ENCODE measurements around the gene SAAL1.
"Not testable (repeated sequence)": the region's sequence is repeated elsewhere in the genome, so short reads cannot be mapped to it uniquely, and the experiment has no call there.

Gene SAAL1, protein sequence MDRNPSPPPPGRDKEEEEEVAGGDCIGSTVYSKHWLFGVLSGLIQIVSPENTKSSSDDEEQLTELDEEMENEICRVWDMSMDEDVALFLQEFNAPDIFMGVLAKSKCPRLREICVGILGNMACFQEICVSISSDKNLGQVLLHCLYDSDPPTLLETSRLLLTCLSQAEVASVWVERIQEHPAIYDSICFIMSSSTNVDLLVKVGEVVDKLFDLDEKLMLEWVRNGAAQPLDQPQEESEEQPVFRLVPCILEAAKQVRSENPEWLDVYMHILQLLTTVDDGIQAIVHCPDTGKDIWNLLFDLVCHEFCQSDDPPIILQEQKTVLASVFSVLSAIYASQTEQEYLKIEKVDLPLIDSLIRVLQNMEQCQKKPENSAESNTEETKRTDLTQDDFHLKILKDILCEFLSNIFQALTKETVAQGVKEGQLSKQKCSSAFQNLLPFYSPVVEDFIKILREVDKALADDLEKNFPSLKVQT

DNA sequence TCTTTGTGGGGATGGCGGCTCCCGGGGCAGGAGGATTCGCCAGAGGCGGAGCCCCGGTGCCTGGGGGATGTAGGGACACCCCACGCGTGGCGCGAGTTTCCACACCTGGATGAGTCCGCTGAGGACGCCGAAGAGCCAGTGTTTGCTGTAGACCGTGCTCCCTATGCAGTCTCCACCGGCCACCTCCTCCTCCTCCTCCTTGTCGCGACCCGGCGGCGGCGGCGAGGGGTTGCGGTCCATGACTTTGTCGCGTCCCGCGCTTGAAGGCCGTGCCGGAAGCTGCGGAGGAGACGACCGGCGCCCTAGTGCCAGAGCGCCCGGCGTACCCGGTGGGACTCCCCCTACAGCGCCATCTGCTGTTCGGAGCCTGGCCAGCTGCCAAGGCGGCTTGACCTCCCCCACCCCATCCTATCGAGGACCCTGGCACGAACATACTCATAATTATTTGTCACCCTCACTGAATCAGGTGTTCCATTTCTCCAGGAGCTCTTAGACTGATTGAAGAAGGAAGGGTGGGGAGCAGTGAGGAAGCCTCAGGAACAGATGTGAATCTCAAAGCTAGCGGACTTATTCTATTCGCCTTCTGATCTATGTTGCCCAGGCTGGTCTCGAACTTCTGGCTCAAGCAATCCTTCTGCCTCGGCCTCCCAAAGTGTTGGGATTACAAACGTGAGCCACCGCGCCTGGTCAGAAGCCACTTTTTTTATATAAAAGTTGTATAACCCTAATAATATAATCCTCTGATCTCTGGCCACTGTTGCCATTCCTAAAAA, at the start of gene SAAL1:
Gene SAAL1, minus strand, starts transcription at position 281 of the 773 bp plus-strand sequence. Its CDS starts 41 bp downstream, at position 240.
- peak within 1 kb of the TSS; percentile 94 for H3K4me3 Mint-ChIP-seq
- no peaks in the 10 kb centered on the region for H3K9me3 Mint-ChIP-seq
- peak within 1 kb of the TSS; percentile 88 for H3K27ac Mint-ChIP-seq
- peaks cover 44% of the 10 kb centered on the region for H3K4me1 Mint-ChIP-seq (ENCODE audit: low read depth)
- H3K36me3 Mint-ChIP-seq (ENCODE audit: low read depth): peaks cover 33% of the 10 kb centered on the region
- H3K27me3 Mint-ChIP-seq: peaks cover 9% of the 10 kb centered on the region

- Mint-ChIP-seq H3K4me3 (no peak overlapping the region), H3K27ac (no peak overlapping the region), H3K9me3 (peaks cover 2% of the 10 kb centered on the region), H3K36me3 (ENCODE audit: low read depth) (no peaks in the 10 kb centered on the region), H3K4me1 (ENCODE audit: low read depth) (no peaks in the 10 kb centered on the region), H3K27me3 (peaks cover 27% of the 10 kb centered on the region)
These were observed 45.7 kb upstream of the SAAL1 start for GRCh38 chr11:18151581-18151980.

- no peaks in the 10 kb centered on the region for H3K9me3 Mint-ChIP-seq
- no peaks in the 10 kb centered on the region for H3K36me3 Mint-ChIP-seq (ENCODE audit: low read depth)
- H3K27ac Mint-ChIP-seq: no peak overlapping the region
- no peak overlapping the region for H3K4me3 Mint-ChIP-seq
- peaks cover 41% of the 10 kb centered on the region for H3K27me3 Mint-ChIP-seq
- peaks cover 5% of the 10 kb centered on the region for H3K4me1 Mint-ChIP-seq (ENCODE audit: low read depth)
These were observed 40.0 kb upstream of the SAAL1 start for GRCh38 chr11:18145837-18146236.

DNA sequence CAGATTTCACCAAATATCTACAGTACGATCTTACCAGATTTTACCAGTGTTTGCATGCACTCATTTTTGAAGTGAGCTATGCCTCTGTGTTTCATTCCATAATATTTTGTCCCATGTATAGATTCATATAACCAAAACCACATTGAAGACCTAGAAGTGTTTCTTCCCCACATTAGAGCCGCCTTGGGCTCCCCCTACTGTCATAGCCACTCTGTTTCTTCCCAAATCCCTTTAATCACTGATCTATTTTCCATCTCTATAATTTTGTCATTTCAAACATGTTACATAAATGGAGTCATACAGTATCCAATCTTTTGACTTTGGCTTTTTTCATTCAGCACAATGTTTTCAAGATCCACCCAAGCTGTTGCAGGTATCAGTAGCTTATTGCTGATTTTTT, 39.1 kb upstream of the SAAL1 start:
- H3K27ac Mint-ChIP-seq: no peak overlapping the region
- H3K4me3 Mint-ChIP-seq: no peak overlapping the region
- no peaks in the 10 kb centered on the region for H3K36me3 Mint-ChIP-seq (ENCODE audit: low read depth)
- peaks cover 5% of the 10 kb centered on the region for H3K4me1 Mint-ChIP-seq (ENCODE audit: low read depth)
- no peaks in the 10 kb centered on the region for H3K9me3 Mint-ChIP-seq
- H3K27me3 Mint-ChIP-seq: peaks cover 42% of the 10 kb centered on the region

DNA sequence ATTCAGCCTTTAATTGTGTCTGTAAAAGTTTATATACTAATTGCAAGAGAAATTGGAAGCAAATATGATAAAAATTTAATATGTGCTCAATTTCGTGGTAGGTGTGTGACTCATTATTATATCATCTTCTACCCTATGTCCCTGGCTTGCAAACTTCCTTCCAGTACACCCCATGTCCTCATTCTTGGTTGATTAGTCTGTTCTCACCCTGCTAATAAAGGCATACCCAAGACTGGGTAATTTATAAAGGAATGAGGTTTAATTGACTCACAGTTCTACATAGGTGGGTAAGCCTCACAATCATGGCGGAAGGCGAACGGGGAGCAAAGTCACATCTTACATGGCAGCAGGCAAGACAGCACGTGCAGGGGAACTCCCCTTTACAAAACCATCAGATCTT, 38.4 kb upstream of the SAAL1 start:
- Mint-ChIP-seq H3K4me3 (no peak overlapping the region), H3K27ac (no peak overlapping the region), H3K36me3 (ENCODE audit: low read depth) (no peaks in the 10 kb centered on the region), H3K4me1 (ENCODE audit: low read depth) (peaks cover 5% of the 10 kb centered on the region), H3K27me3 (peaks cover 40% of the 10 kb centered on the region), H3K9me3 (no peaks in the 10 kb centered on the region)

DNA sequence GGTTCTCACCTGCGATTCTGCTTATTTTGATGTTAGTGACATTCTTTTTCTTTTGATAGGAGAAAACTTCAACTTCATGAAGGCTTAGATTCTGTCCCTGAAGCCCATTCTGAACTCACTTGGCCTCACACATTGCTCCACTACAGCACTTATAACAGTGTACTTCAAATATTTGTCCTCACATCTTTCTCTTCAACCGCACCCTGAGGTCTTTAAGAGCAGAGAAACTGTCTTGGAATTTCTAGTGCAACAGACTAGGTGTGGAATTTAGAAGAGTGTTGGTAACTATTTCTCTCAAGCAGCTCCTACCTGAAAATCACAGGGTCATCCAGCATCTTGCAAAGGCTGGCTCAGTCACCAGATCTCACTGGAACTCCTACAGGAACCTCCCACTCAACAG, 34.3 kb upstream of the SAAL1 start:
- peaks cover 33% of the 10 kb centered on the region for H3K27me3 Mint-ChIP-seq
- H3K9me3 Mint-ChIP-seq: no peaks in the 10 kb centered on the region
- no peaks in the 10 kb centered on the region for H3K4me1 Mint-ChIP-seq (ENCODE audit: low read depth)
- H3K36me3 Mint-ChIP-seq (ENCODE audit: low read depth): no peaks in the 10 kb centered on the region
- H3K4me3 Mint-ChIP-seq: no peak overlapping the region
- H3K27ac Mint-ChIP-seq: no peak overlapping the region

GRCh38 chr11:18137186-18137800, 31.4 kb upstream of the SAAL1 start:
- Mint-ChIP-seq H3K9me3 (no peaks in the 10 kb centered on the region), H3K4me3 (no peak overlapping the region), H3K27me3 (peaks cover 33% of the 10 kb centered on the region), H3K36me3 (ENCODE audit: low read depth) (no peaks in the 10 kb centered on the region), H3K27ac (no peak overlapping the region), H3K4me1 (ENCODE audit: low read depth) (no peaks in the 10 kb centered on the region)

- H3K27ac Mint-ChIP-seq: no peak overlapping the region
- no peak overlapping the region for H3K4me3 Mint-ChIP-seq
- H3K27me3 Mint-ChIP-seq: peaks cover 33% of the 10 kb centered on the region
- H3K9me3 Mint-ChIP-seq: no peaks in the 10 kb centered on the region
- no peaks in the 10 kb centered on the region for H3K36me3 Mint-ChIP-seq (ENCODE audit: low read depth)
- H3K4me1 Mint-ChIP-seq (ENCODE audit: low read depth): no peaks in the 10 kb centered on the region
These were observed 29.4 kb upstream of the SAAL1 start for GRCh38 chr11:18135308-18135707.

DNA sequence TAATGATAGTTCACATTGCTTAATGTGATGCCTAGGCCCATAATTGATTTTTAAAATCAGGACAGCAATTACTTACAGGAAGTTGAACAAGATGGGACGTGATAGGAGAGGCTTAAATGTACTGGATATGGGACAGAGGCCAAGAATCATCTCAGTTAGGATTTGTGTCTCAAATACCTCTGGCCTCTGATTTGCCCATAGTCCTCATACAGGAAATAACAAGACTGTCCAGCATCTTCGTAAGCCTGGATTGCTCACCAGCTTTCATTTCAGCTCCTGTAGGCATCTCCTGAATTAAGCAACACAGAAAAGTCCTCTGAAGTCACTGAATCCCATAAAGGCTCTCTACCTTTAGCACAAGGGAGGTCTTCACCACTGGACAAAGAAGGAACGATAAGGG, 26.5 kb upstream of the SAAL1 start, which contains the start of gene MRGPRX3:
Gene MRGPRX3, plus strand, starts transcription at position 231 of the 400 bp plus-strand sequence. CDS start 4,632 bp downstream, outside the sequence.
- Mint-ChIP-seq H3K27me3 (peaks cover 44% of the 10 kb centered on the region), H3K9me3 (no peaks in the 10 kb centered on the region), H3K36me3 (ENCODE audit: low read depth) (no peaks in the 10 kb centered on the region), H3K27ac (no peak within 1 kb of the TSS), H3K4me1 (ENCODE audit: low read depth) (no peaks in the 10 kb centered on the region), H3K4me3 (no peak within 1 kb of the TSS)

DNA sequence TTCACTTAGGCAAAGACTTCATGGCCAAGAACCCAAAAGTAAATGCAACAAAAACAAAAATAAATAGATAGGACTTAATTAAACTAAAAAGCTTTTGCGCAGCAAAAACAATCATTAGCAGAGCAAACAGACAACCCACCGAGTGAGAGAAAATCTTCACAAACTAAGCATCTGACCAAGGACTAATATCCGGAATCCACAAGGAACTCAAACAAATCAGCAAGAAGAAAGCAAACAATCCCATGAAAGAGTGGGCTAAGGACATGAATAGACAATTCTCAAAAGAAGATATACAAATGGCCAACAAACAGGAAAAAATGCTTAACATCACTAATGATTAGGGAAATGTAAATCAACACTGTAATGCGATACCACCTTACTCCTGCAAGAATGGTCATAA, 25.2 kb upstream of the SAAL1 start:
- H3K36me3 Mint-ChIP-seq (ENCODE audit: low read depth); H3K4me1 Mint-ChIP-seq (ENCODE audit: low read depth); H3K9me3 Mint-ChIP-seq; H3K4me3 Mint-ChIP-seq; H3K27ac Mint-ChIP-seq: not testable (repeated sequence)
- H3K27me3 Mint-ChIP-seq: peaks cover 47% of the 10 kb centered on the region

DNA sequence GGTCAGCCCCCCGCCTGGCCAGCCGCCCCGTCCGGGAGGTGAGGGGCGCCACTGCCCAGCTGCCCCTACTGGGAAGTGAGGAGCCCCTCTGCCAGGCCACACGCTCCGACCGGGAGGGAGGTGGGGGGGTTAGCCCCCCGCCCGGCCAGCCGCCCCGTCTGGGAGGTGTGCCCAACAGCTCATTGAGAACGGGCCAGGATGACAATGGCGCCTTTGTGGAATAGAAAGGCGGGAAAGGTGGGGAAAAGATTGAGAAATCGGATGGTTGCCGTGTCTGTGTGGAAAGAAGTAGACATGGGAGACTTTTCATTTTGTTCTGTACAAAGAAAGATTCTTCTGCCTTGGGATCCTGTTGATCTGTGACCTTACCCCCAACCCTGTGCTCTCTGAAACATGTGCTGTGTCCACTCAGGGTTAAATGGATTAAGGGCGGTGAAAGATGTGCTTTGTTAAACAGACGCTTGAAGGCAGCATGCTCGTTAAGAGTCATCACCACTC, 15.5 kb upstream of the SAAL1 start:
- H3K36me3 Mint-ChIP-seq (ENCODE audit: low read depth); H3K4me1 Mint-ChIP-seq (ENCODE audit: low read depth); H3K27ac Mint-ChIP-seq; H3K4me3 Mint-ChIP-seq; H3K9me3 Mint-ChIP-seq: not testable (repeated sequence)
- peaks cover 16% of the 10 kb centered on the region for H3K27me3 Mint-ChIP-seq

DNA sequence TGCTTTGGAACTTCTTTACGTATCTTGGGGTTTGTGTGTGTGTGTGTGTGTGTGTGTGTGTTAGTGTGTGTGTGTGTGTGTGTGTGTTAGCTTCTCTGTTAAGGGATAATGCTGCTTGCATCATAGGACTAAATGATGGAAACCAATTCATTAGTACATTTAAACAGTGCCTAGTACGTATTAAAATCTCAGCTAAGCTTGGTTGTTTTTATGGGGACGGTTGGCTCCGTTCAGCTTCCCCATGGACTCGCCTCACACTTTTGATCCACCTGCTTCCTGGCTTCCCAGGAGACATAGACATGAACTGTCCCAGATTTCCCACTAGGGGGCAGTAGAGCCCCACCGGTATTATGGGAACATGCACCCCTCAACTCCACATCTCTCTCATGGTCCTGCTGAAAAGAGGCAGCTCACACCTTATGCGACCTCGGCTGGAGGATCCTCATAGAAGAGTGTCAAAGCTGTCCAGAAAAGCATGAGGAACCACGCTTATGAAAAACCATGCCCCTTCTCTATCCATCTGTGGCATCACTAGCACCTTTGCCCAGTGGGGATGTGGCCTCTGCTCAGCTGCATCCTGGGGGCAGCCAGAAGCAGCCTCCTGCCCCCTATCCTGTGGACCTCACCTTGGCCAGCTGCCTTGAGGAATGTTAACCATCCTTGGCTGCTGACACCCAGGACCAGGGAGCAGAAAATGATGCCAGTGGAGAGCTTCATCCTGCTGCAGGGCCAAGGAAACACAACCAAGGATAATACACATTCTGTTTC, 9.7 kb upstream of the SAAL1 start:
- Mint-ChIP-seq H3K4me3 (no peak overlapping the region), H3K9me3 (no peaks in the 10 kb centered on the region), H3K27me3 (peaks cover 26% of the 10 kb centered on the region), H3K4me1 (ENCODE audit: low read depth) (no peaks in the 10 kb centered on the region), H3K36me3 (ENCODE audit: low read depth) (no peaks in the 10 kb centered on the region), H3K27ac (no peak overlapping the region)

DNA sequence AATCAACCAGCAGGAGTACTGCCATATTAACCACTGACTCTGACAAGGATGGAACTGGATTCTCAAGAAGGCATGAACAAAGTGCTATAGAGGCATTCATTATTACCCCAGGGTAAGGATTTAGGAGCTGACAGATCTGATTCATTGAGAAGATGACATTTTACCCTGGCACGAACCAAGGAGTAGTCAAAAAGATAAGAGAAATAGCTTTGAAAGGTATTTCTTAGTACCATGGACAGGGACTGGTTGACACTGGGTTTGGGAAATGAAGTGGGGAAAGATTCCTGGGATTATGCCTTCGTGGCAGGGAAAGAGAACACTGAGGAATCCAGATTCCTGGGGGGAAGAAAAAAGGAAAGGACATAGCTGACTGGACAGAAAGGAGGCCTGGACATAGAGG, 5.1 kb upstream of the SAAL1 start:
- Mint-ChIP-seq H3K36me3 (ENCODE audit: low read depth) (no peaks in the 10 kb centered on the region), H3K27me3 (peaks cover 24% of the 10 kb centered on the region), H3K4me1 (ENCODE audit: low read depth) (peaks cover 13% of the 10 kb centered on the region), H3K9me3 (no peaks in the 10 kb centered on the region), H3K27ac (no peak overlapping the region), H3K4me3 (no peak overlapping the region)

DNA sequence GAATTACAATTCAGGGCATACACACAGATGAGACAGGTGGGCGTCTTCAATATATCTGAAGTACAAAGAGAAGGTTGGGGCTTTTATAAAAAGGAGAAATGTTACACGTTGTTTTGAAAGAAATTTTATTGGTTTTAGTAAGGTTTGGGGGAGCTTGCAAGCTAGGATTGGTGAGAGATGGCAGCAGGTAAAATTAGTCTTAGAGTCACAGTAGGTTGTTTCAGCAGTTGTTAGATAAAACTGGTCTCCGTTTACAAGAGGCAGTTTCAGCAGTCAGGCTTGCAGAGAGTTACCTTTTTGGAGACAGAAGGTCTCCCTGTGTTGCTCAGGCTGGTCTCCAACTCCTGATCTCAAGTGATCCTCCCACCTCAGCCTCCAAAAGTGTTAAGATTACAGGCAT, 2.4 kb upstream of the SAAL1 start:
- Mint-ChIP-seq H3K4me1 (ENCODE audit: low read depth) (peaks cover 31% of the 10 kb centered on the region), H3K9me3 (no peaks in the 10 kb centered on the region), H3K4me3 (no peak overlapping the region), H3K27ac (no peak overlapping the region), H3K27me3 (peaks cover 11% of the 10 kb centered on the region), H3K36me3 (ENCODE audit: low read depth) (peaks cover 11% of the 10 kb centered on the region)

Data from stimulated activated naive CD8-positive, alpha-beta T cell treated with anti-CD3 and anti-CD28 coated beads, Interleukin-15, Interleukin-2, amounts not matched to agents 100 ng/mL and 50 ng/mL, for 24 hours (primary cell).